Activated naive CD8-positive, alpha-beta T cell treated with anti-CD3 and anti-CD28 coated beads, Interleukin-2, amount 50 U/mL, for 24 hours (primary cell): Measurements from ENCODE around the gene CARMIL1.

Source experiments
- ATAC-seq: fragments of 150-1000 bp; cut with Tn5 transposase; one replicate; pipeline ENCODE4 v1.10.0; 2021
- DNase-seq: peaks from one replicate; pipeline ENCODE4 v3.0.0; 2021
- H3K27ac Mint-ChIP-seq: one replicate; pipeline ENCODE4 v1.8.0; 2021; ENCODE audit warnings: mild to moderate bottlenecking, mixed read lengths
- H3K27me3 Mint-ChIP-seq: one replicate; pipeline ENCODE4 v1.8.0; 2021; ENCODE audit warnings: mixed read lengths
- H3K36me3 Mint-ChIP-seq: one replicate; pipeline ENCODE4 v1.8.0; 2021; ENCODE audit warnings: low read depth, mixed read lengths
- H3K4me1 Mint-ChIP-seq: one replicate; pipeline ENCODE4 v1.8.0; 2021; ENCODE audit warnings: mixed read lengths
- H3K4me3 Mint-ChIP-seq: one replicate; pipeline ENCODE4 v1.8.0; 2021; ENCODE audit warnings: mild to moderate bottlenecking, moderate library complexity, mixed read lengths
- H3K9me3 Mint-ChIP-seq: one replicate; pipeline ENCODE4 v1.8.0; 2021; ENCODE audit warnings: mixed read lengths

The CARMIL1 gene

DNA sequence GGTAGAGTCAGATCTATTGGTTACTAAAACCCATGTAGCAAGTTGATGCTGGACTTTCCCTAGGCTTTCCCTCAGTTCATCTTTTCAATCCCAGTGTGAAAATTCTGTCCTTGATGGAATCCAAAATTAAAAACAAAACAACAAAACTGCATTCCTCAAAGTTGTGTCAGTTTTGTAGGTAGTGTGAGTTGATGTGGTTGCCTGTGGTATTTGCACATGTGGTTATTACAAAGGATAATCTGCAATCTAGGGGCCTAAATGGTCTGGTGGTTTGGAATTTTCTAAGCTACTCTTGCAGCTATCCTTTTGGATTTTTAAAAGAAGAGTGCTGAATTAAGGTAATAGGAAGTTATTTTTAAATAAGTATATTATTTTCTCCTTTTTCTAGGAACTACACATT lies 240.7 kb downstream of the CARMIL1 start:
- no peaks in the 10 kb centered on the region for H3K36me3 Mint-ChIP-seq
- no peaks in the 10 kb centered on the region for H3K4me1 Mint-ChIP-seq
- ATAC-seq (no peak), DNase-seq (no peak)
- H3K9me3 Mint-ChIP-seq = no peaks in the 10 kb centered on the region
- H3K27ac Mint-ChIP-seq = no peak overlapping the region
- no peaks in the 10 kb centered on the region for H3K27me3 Mint-ChIP-seq
- H3K4me3 Mint-ChIP-seq = no peak overlapping the region

DNA sequence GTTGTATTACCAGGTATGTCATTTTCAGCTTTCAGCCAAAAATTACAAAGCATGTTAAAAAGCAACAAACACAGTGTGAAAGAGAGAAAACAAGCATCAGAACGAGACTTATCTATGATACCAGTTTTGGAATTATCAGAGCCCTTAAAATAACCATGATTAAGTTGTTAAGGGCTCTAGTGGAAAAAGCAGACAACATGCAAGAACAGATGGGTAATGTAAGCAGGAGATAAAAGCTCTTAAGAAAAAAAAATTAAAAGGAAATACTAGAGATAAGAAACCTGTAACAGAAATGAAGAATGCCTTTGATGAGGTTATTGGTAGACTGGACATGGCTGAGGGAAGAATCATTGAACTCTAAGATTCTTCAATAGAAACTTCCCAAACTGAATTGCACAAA lies 245.4 kb downstream of the CARMIL1 start:
- no peaks in the 10 kb centered on the region for H3K27me3 Mint-ChIP-seq
- peaks cover 2% of the 10 kb centered on the region for H3K36me3 Mint-ChIP-seq
- no peak overlapping the region for H3K27ac Mint-ChIP-seq

DNA sequence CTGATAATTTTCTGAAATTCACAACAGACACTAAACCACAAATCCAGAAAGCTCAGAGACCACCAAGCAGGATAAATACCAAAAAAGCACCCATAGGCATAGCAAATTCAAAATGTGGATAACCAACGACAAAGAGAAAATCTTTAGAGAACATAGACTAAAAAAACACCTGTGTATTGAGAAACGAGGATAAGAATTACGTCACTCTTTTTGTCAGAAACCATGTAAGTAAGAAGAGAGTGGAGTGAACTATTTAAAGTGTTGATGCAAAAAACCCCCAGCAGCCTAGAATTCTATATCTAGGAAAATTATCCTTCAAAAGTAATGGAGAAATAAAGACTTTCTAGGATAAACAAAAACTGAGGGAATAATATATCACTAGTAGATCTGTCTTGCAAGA lies 245.9 kb downstream of the CARMIL1 start:
- Mint-ChIP-seq H3K9me3 (no peaks in the 10 kb centered on the region), H3K27ac (no peak overlapping the region), H3K36me3 (peaks cover 2% of the 10 kb centered on the region), H3K4me1 (no peaks in the 10 kb centered on the region), H3K4me3 (no peak overlapping the region), H3K27me3 (no peaks in the 10 kb centered on the region)
- DNase-seq = no peak
- no peak for ATAC-seq

More for the DNA sequence above, 245.4 kb downstream of the CARMIL1 start:
- Mint-ChIP-seq H3K4me1 (no peaks in the 10 kb centered on the region), H3K4me3 (no peak overlapping the region), H3K9me3 (no peaks in the 10 kb centered on the region)
- ATAC-seq (no peak), DNase-seq (no peak)

DNA sequence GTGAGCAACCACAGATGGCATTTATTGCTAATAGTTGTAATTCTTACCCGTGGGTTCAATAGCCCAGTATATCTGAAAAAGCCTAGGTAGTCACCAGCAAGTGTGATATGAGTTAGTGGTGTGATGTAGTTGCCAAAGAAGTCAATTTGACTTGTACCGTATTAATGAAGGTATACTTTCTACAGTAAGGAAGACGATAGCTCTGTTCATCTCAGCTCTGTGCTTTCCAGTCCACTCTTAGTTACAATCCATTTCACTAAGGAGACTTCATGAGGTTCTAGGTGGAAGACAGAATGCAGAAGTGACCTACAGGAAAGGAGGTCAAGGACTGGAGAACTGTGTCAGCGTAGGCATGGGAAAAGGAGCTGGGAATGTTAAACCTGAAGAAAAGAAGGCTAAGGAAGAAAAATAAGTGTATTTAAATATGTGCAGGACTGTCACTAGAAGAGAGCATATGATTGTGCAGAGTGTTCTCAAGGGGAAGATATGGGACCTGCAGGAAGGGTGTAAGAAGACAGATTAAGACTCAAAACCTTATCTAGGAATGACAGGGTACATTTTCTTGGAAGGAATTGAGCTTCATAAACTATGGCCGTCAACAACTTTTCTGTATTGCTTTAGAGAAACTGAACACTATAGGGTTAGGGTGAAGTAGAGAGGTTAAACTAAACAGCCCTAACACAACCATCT lies 255.9 kb downstream of the CARMIL1 start:
- ATAC-seq (no peak), DNase-seq (no peak)
- Mint-ChIP-seq H3K27me3 (no peaks in the 10 kb centered on the region), H3K36me3 (peaks cover 3% of the 10 kb centered on the region), H3K9me3 (no peaks in the 10 kb centered on the region), H3K27ac (no peak overlapping the region), H3K4me3 (no peak overlapping the region), H3K4me1 (no peaks in the 10 kb centered on the region)

DNA sequence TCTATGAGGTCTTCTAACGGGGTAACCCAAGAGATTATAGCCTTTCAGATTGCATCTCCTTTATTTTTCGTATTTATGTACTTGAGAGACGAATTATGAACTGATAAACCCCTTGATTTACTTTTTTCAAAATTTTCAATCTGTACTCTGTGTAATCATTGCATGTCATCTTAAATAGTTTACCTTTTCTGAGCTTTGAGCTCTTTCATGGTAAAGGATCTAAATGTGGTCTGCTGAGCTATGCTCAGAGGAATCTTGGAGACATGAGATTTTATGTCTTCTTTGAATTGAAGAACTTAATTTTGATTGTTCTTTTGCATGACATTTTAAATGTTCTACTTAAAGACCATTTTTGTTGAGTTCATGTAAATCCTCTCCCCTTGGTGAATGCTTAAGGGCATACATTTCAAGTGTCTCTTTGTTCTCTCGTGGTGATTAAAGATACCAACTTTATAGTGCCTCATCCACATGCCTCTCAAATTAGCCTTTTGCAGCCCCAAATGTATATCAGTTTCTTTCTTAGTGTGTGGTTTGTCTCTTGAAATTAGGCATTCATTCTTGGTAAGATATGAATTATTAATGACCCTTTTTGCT lies 256.6 kb downstream of the CARMIL1 start:
- Mint-ChIP-seq H3K36me3 (peaks cover 3% of the 10 kb centered on the region), H3K4me3 (no peak overlapping the region), H3K27me3 (no peaks in the 10 kb centered on the region), H3K4me1 (no peaks in the 10 kb centered on the region), H3K27ac (no peak overlapping the region), H3K9me3 (no peaks in the 10 kb centered on the region)
- ATAC-seq = no peak
- DNase-seq = no peak

DNA sequence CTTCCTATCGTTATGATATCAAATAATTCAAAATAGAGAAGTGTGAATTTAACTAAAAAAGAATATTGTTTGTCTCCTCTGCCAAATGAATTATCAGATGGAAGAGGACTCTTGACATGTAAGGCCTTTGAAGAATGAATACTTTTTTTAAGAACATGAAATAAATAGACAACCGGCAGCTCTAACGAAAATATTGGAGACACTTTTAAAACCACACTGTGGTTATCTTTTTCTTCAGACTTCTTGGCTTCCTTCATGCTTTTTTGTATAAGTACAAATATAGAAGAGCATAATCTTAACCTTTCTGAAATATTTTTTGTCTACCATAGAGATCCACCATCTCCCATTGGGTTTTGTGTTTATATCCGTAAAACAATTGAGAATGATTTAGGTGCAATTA lies 257.6 kb downstream of the CARMIL1 start:
- Mint-ChIP-seq H3K36me3 (peaks cover 3% of the 10 kb centered on the region), H3K4me1 (no peaks in the 10 kb centered on the region), H3K27ac (no peak overlapping the region), H3K4me3 (no peak overlapping the region), H3K27me3 (no peaks in the 10 kb centered on the region), H3K9me3 (no peaks in the 10 kb centered on the region)
- DNase-seq = no peak
- ATAC-seq = no peak

DNA sequence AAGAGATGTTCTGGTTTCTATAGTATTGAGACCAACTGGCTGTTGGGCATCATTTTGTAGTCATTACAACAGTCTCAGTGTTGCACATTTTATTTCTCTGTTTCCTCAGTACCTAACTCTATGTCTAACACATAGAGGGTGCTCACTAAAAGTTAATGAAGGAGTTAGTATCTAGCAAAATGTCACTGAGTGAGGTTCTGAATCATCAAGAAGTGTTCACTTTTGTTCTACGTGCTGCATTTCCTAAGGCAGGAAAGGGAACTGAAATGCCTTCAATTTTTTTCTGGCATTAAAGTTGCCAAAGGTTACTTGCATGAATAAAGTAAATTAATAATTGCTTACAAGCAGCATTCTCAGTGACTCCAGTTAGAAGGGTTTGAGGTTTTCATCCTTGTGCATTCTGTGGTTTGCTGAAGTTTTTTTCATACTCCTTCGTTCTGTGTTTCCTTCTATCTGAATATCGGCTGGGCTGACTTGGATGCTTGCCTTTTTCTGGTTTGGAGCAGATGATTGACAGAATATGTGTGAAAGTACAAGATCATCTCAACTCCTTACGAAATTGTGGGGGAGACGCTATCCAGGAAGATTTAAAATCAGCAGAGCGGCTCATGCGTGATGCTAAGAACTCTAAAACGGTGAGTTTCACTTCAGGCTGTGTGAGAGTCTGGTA lies 258.3 kb downstream of the CARMIL1 start:
- ATAC-seq (no peak), DNase-seq (no peak)
- Mint-ChIP-seq H3K36me3 (peaks cover 3% of the 10 kb centered on the region), H3K4me3 (no peak overlapping the region), H3K4me1 (no peaks in the 10 kb centered on the region), H3K9me3 (no peaks in the 10 kb centered on the region), H3K27ac (no peak overlapping the region), H3K27me3 (no peaks in the 10 kb centered on the region)

DNA sequence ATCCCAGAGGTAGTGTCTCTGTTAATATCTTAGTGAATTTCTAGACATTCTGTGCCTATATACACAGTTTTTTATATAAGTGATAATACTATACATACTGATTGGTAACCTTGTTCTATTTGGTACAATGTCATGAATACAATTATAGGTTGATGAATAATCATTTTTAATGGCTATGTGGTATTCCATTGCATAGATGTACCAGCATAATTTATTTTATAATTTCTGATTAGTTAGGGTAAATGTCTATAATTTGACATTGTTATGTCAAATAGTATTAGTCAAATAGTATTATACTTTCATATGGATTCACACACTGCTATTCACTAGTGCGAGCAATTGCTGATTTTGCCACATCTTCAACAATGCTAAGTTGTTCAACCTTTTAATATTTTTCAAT lies 262.1 kb downstream of the CARMIL1 start:
- Mint-ChIP-seq H3K27ac (no peak overlapping the region), H3K9me3 (no peaks in the 10 kb centered on the region), H3K36me3 (peaks cover 3% of the 10 kb centered on the region), H3K4me3 (no peak overlapping the region), H3K4me1 (no peaks in the 10 kb centered on the region), H3K27me3 (no peaks in the 10 kb centered on the region)
- no peak for DNase-seq
- ATAC-seq = no peak

DNA sequence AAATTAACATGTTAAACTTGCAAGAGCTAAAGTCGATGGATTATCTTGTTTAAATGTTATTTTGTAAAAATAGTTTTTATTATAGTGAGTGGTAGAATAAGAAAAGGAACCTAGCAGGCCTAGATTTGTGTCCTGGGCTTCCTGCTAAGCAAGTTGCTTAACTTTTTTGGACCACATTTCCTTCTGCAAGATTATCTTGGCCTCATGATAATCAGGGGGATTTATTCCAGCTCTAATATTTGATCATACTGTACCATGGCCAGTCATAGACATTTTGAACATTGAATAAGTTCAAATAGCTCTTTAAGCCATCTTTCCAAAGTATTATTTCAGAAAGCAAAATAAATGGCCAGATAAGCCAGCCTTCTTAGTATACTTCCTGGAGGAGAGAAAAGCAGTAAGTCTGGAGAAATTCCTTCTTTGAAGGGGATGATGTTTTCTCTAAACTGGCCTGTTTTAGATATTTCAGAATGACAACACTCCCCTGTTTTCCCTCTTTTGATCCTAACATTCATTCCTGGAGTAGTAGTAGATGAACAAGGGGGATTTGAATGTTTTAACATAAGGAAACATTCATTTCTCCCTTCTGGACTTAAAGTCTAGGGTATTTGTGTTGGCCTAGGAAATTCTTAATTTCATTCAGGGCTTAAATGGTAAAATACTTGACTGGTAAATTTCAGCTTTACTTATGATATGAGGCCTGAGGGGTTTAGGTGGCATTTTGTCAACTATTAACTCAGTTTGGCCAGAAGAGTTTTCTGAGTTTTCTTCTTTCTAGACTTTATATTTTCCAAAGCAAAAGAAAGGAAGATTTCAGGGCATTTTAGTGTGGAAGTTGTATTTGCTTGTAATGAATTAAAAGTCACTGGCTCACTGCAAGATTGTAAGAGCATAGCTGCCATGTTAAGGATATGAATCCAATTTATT lies 264.1 kb downstream of the CARMIL1 start:
- no peak for ATAC-seq
- H3K27me3 Mint-ChIP-seq = no peaks in the 10 kb centered on the region
- H3K4me1 Mint-ChIP-seq = no peaks in the 10 kb centered on the region
- no peak for DNase-seq
- H3K4me3 Mint-ChIP-seq = no peak overlapping the region
- peaks cover 3% of the 10 kb centered on the region for H3K36me3 Mint-ChIP-seq
- H3K27ac Mint-ChIP-seq = no peak overlapping the region
- no peaks in the 10 kb centered on the region for H3K9me3 Mint-ChIP-seq

DNA sequence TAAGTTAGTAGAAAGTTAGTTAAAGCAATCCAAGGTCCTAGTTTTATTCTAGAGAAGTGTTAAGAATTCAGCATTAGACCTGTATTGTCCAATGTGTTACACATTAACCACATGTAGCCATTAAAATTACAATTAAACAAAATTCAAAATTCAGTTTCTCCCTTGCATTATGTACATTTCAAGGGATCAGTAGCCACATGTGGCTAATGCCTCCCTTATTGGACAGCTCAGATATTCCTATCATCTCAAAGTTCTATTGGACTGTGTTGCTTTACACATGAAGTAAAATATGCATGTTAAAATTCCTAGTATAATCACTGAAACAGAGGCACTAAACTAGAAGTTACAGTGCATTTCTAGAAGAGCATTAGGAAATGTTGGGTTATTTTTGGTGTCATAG lies 265.7 kb downstream of the CARMIL1 start:
- Mint-ChIP-seq H3K4me3 (no peak overlapping the region), H3K27ac (no peak overlapping the region), H3K4me1 (no peaks in the 10 kb centered on the region), H3K36me3 (no peaks in the 10 kb centered on the region), H3K27me3 (no peaks in the 10 kb centered on the region), H3K9me3 (no peaks in the 10 kb centered on the region)
- DNase-seq (no peak), ATAC-seq (no peak)

DNA sequence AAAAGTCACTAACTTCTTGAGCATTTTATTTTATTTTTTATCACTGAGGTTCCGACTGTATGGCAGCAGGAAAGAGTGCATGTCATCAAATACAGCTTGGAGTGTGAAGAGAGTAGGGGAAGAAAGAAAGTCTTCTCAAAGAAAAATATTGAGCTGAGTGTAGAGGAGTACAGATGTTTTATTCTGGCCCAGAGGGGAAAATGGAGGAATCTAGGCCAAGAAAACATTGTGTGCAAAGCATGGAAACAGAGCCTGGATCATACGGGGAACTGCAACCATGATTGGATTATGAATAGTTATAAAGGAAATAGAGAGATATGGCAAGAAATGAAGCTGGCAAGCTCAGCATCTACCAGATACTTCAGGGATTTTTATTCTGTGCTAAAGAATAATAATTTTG lies 268.6 kb downstream of the CARMIL1 start:
- Mint-ChIP-seq H3K9me3 (no peaks in the 10 kb centered on the region), H3K27ac (no peak overlapping the region), H3K4me3 (no peak overlapping the region), H3K27me3 (no peaks in the 10 kb centered on the region), H3K4me1 (no peaks in the 10 kb centered on the region), H3K36me3 (no peaks in the 10 kb centered on the region)
- DNase-seq = no peak
- ATAC-seq = no peak

DNA sequence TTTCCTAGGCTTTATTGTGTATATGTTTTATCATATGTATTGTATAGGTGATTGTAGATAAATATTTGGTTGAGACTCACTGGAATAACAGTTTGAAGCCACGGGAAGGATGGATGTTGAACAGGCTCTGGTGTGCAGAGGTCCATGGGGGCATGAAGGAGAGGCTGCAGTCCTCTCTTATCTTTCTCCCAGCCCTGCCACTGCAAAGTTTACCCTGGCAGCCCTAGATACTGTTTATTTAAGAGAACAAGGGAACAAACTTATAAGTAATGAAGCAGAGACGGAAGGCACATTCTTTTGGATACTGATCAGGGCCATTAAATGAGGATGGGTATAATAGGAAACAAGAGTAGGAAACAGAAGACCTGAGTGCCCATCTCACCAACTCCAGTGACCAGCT lies 269.3 kb downstream of the CARMIL1 start:
- Mint-ChIP-seq H3K27me3 (no peaks in the 10 kb centered on the region), H3K4me1 (no peaks in the 10 kb centered on the region), H3K4me3 (no peak overlapping the region), H3K9me3 (no peaks in the 10 kb centered on the region), H3K27ac (no peak overlapping the region), H3K36me3 (no peaks in the 10 kb centered on the region)
- DNase-seq = no peak
- no peak for ATAC-seq

DNA sequence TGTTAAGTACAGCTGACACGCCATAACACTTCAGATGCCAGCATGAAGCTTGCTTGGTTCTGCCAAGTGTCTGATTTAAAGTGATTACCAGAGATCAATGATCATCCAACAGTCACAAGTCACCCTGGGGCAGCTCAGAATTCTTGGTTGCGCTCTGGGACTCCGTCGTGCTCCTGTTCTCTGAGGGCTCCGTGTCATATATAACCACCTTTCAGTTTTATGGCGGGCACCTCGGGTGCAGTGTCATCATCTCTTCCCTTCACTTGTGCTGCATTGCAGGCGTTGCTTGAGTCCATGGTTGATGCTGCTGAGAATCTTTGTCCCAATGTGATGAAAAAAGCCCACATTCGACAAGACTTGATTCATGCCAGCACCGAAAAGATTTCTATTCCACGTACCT lies 271.5 kb downstream of the CARMIL1 start:
- Mint-ChIP-seq H3K27me3 (no peaks in the 10 kb centered on the region), H3K4me3 (no peak overlapping the region), H3K9me3 (no peaks in the 10 kb centered on the region), H3K36me3 (no peaks in the 10 kb centered on the region), H3K27ac (no peak overlapping the region), H3K4me1 (no peaks in the 10 kb centered on the region)
- no peak for ATAC-seq
- no peak for DNase-seq

DNA sequence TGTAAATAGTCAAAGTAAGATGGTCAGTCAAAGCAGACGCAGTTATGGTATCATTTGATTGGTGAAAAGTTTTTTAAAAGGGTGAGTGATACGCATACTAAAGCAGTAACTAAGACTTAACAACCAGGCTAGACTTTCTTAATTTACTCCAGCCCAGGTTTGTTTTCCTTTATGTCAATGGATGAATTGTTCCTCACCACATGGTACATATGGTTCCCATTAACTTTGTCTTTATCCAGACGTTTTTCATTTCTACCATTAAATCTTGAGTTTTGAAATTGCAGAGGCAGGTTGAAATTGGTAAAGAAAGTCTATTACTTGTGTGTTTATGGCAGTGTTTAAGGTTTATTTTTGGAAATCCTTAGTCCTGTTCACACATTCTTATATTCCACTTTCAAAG lies 274.3 kb downstream of the CARMIL1 start:
- no peak overlapping the region for H3K27ac Mint-ChIP-seq
- H3K4me3 Mint-ChIP-seq = no peak overlapping the region
- H3K27me3 Mint-ChIP-seq = no peaks in the 10 kb centered on the region
- H3K36me3 Mint-ChIP-seq = no peaks in the 10 kb centered on the region
- no peak for ATAC-seq
- no peak for DNase-seq
- no peaks in the 10 kb centered on the region for H3K9me3 Mint-ChIP-seq
- H3K4me1 Mint-ChIP-seq = peaks cover 4% of the 10 kb centered on the region
